ENCODE measurements around the gene SSU72.

Gene SSU72

GRCh38 chr1:1610796-1611195, 36.1 kb upstream of the SSU72 start:
- H3K4me2 ChIP-seq (ENCODE audit: low read depth, low read length, poor library complexity, severe bottlenecking), result no peak overlapping the region
- no peaks in the 10 kb centered on the region for H3F3A ChIP-seq (ENCODE audit: low read depth)
- no peaks in the 10 kb centered on the region for H3K9me3 ChIP-seq (ENCODE audit: insufficient read depth, low read depth, low read length)

GRCh38 chr1:1609822-1610485, 35.3 kb upstream of the SSU72 start:
- Histone ChIP-seq H3K9ac (ENCODE audit: low read depth, low read length, poor library complexity, severe bottlenecking) (no peak overlapping the region), H3K9me2 (replicated peaks; ENCODE audit: low read depth, low read length) (no peaks in the 10 kb centered on the region), H3F3A (ENCODE audit: low read depth) (no peaks in the 10 kb centered on the region), H4K20me1 (ENCODE audit: insufficient read depth, low read length, poor library complexity, severe bottlenecking) (peaks cover 8% of the 10 kb centered on the region), H3K36me3 (ENCODE audit: insufficient read depth, low read length) (no peaks in the 10 kb centered on the region), H3K79me2 (ENCODE audit: insufficient read depth, low read length) (peaks cover 12% of the 10 kb centered on the region), H3K4me2 (ENCODE audit: low read depth, low read length, poor library complexity, severe bottlenecking) (no peak overlapping the region), H3K4me3 (ENCODE audit: low read length, poor library complexity, severe bottlenecking) (no peak overlapping the region), H3K4me1 (ENCODE audit: insufficient read depth, low read length, poor library complexity, severe bottlenecking) (peaks cover 13% of the 10 kb centered on the region), H2AFZ (ENCODE audit: low read length) (no peak overlapping the region), H3K9me3 (ENCODE audit: insufficient read depth, low read depth, low read length) (no peaks in the 10 kb centered on the region), H3K27me3 (ENCODE audit: insufficient read depth, low read length, poor library complexity, severe bottlenecking) (no peaks in the 10 kb centered on the region)
- no peak for TF ChIP-seq CTCF (conservative IDR thresholded peaks at IDR 0.05; ENCODE audit: low read length)
- no peak for TF ChIP-seq EZH2phosphoT487 (IDR thresholded peaks at IDR 0.05; ENCODE audit: borderline replicate concordance)

More at GRCh38 chr1:1610796-1611195, 36.1 kb upstream of the SSU72 start:
- Histone ChIP-seq H3K9ac (ENCODE audit: low read depth, low read length, poor library complexity, severe bottlenecking) (no peak overlapping the region), H2AFZ (ENCODE audit: low read length) (no peak overlapping the region), H3K79me2 (ENCODE audit: insufficient read depth, low read length) (peaks cover 12% of the 10 kb centered on the region), H3K36me3 (ENCODE audit: insufficient read depth, low read length) (no peaks in the 10 kb centered on the region), H3K4me1 (ENCODE audit: insufficient read depth, low read length, poor library complexity, severe bottlenecking) (peaks cover 13% of the 10 kb centered on the region), H3K9me2 (replicated peaks; ENCODE audit: low read depth, low read length) (no peaks in the 10 kb centered on the region), H3K4me3 (ENCODE audit: low read length, poor library complexity, severe bottlenecking) (no peak overlapping the region), H3K27me3 (ENCODE audit: insufficient read depth, low read length, poor library complexity, severe bottlenecking) (no peaks in the 10 kb centered on the region), H4K20me1 (ENCODE audit: insufficient read depth, low read length, poor library complexity, severe bottlenecking) (peaks cover 9% of the 10 kb centered on the region)
- TF ChIP-seq EZH2phosphoT487 (IDR thresholded peaks at IDR 0.05; ENCODE audit: borderline replicate concordance), result no peak
- TF ChIP-seq CTCF (conservative IDR thresholded peaks at IDR 0.05; ENCODE audit: low read length), result no peak

- no peak overlapping the region for H2AFZ ChIP-seq (ENCODE audit: low read length)
- no peak overlapping the region for H3K9ac ChIP-seq (ENCODE audit: low read depth, low read length, poor library complexity, severe bottlenecking)
- no peaks in the 10 kb centered on the region for H3K27me3 ChIP-seq (ENCODE audit: insufficient read depth, low read length, poor library complexity, severe bottlenecking)
- no peaks in the 10 kb centered on the region for H3K9me3 ChIP-seq (ENCODE audit: insufficient read depth, low read depth, low read length)
- no peaks in the 10 kb centered on the region for H3K9me2 ChIP-seq (replicated peaks; ENCODE audit: low read depth, low read length)
- no peaks in the 10 kb centered on the region for H4K20me1 ChIP-seq (ENCODE audit: insufficient read depth, low read length, poor library complexity, severe bottlenecking)
- TF ChIP-seq CTCF (conservative IDR thresholded peaks at IDR 0.05; ENCODE audit: low read length) (no peak), EZH2phosphoT487 (IDR thresholded peaks at IDR 0.05; ENCODE audit: borderline replicate concordance) (no peak)
- H3K36me3 ChIP-seq (ENCODE audit: insufficient read depth, low read length), result no peaks in the 10 kb centered on the region
- H3K4me3 ChIP-seq (ENCODE audit: low read length, poor library complexity, severe bottlenecking), result no peak overlapping the region
- no peaks in the 10 kb centered on the region for H3K4me1 ChIP-seq (ENCODE audit: insufficient read depth, low read length, poor library complexity, severe bottlenecking)
- no peaks in the 10 kb centered on the region for H3F3A ChIP-seq (ENCODE audit: low read depth)
- no peak overlapping the region for H3K4me2 ChIP-seq (ENCODE audit: low read depth, low read length, poor library complexity, severe bottlenecking)
- no peaks in the 10 kb centered on the region for H3K79me2 ChIP-seq (ENCODE audit: insufficient read depth, low read length)
Measured at GRCh38 chr1:1606232-1606631, 31.6 kb upstream of the SSU72 start.

All from Loucy (cell line).